DMS 273 treated with DMSO at 0.1 percent for 48 hours (cell line): Measurements from ENCODE around the gene DNAH9.

ENCODE experiments used
- DNase-seq: peaks from one replicate; lab custom pipeline; 2025; lab: John Stamatoyannopoulos, UW

DNAH9 gene

GRCh38 chr17:11610999-11611566 is 12.8 kb downstream of the DNAH9 start:
- peak; percentile 81 for DNase-seq

- DNase-seq = no peak
Observed at GRCh38 chr17:11612956-11613355, 14.7 kb downstream of the DNAH9 start.

GRCh38 chr17:11618861-11619566 is 20.7 kb downstream of the DNAH9 start:
- no peak for DNase-seq

GRCh38 chr17:11622492-11622891 is 24.2 kb downstream of the DNAH9 start:
- DNase-seq = no peak

- no peak for DNase-seq
Observed at GRCh38 chr17:11624976-11625375, 26.7 kb downstream of the DNAH9 start.

GRCh38 chr17:11625878-11626277 is 27.6 kb downstream of the DNAH9 start:
- no peak for DNase-seq

- DNase-seq = no peak
Observed at GRCh38 chr17:11627301-11627940, 29.2 kb downstream of the DNAH9 start.

- DNase-seq = no peak
Observed at GRCh38 chr17:11628374-11628773, 30.1 kb downstream of the DNAH9 start.

GRCh38 chr17:11628831-11629230 is 30.6 kb downstream of the DNAH9 start:
- DNase-seq = no peak

GRCh38 chr17:11636771-11637170 is 38.5 kb downstream of the DNAH9 start:
- no peak for DNase-seq

- no peak for DNase-seq
Observed at GRCh38 chr17:11637796-11638195, 39.5 kb downstream of the DNAH9 start.

GRCh38 chr17:11638700-11639265 is 40.5 kb downstream of the DNAH9 start:
- DNase-seq = no peak

GRCh38 chr17:11639736-11640462 is 41.6 kb downstream of the DNAH9 start:
- no peak for DNase-seq

GRCh38 chr17:11640463-11640814 is 42.2 kb downstream of the DNAH9 start:
- DNase-seq = no peak

GRCh38 chr17:11641521-11642275 is 43.4 kb downstream of the DNAH9 start:
- DNase-seq = no peak

GRCh38 chr17:11642655-11643054 is 44.4 kb downstream of the DNAH9 start:
- no peak for DNase-seq

- no peak for DNase-seq
Observed at GRCh38 chr17:11643851-11644250, 45.6 kb downstream of the DNAH9 start.

- DNase-seq = peak; percentile 60
Observed at GRCh38 chr17:11644265-11645212, 46.3 kb downstream of the DNAH9 start.

GRCh38 chr17:11645426-11645825 is 47.2 kb downstream of the DNAH9 start:
- no peak for DNase-seq

- DNase-seq = no peak
Observed at GRCh38 chr17:11651089-11651488, 52.8 kb downstream of the DNAH9 start.

GRCh38 chr17:11668618-11669017 is 70.3 kb downstream of the DNAH9 start:
- DNase-seq = no peak
